ENCODE results near the gene AIM2.

Gene AIM2, protein sequence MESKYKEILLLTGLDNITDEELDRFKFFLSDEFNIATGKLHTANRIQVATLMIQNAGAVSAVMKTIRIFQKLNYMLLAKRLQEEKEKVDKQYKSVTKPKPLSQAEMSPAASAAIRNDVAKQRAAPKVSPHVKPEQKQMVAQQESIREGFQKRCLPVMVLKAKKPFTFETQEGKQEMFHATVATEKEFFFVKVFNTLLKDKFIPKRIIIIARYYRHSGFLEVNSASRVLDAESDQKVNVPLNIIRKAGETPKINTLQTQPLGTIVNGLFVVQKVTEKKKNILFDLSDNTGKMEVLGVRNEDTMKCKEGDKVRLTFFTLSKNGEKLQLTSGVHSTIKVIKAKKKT

DNA sequence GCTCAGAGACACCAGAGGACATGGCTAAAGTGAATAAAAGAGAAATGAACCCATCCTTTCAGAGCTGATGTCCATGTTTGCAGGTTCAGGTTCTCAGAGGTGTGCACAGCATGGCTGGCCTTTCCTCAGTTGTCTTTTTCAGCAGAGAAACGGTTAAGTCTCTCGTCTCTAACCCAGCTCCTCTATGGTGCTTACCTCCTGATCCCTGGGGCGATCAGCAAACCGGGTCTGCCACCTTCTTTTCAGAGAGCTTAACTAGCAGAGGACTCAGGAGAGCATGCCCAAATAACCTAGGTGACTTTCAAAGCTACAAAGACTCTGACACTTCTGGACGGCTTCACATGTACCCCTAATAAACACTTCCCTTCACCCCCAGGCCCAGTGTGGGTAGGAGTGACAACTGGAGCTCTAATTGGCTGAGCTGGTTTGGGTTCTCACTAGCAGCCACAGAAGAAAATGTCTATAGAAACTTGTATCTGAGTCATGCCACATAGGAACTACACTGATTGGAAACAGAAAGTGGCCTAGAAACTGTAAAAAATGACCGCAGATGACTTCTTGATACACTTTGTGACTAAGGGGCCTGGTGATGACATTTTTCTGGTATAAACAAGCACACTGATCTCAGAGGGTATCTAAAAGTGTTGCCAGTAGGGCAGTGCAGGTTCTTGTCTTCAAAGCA lies at the start of gene AIM2:
TSS of gene AIM2 (minus strand) at position 329 of the 682 bp plus-strand sequence. CDS start 3,267 bp downstream, outside the sequence.
- no peak within 1 kb of the TSS for H3K4me3 ChIP-seq (ENCODE audit: low read depth, low read length)
- TF ChIP-seq, protein P1, sequence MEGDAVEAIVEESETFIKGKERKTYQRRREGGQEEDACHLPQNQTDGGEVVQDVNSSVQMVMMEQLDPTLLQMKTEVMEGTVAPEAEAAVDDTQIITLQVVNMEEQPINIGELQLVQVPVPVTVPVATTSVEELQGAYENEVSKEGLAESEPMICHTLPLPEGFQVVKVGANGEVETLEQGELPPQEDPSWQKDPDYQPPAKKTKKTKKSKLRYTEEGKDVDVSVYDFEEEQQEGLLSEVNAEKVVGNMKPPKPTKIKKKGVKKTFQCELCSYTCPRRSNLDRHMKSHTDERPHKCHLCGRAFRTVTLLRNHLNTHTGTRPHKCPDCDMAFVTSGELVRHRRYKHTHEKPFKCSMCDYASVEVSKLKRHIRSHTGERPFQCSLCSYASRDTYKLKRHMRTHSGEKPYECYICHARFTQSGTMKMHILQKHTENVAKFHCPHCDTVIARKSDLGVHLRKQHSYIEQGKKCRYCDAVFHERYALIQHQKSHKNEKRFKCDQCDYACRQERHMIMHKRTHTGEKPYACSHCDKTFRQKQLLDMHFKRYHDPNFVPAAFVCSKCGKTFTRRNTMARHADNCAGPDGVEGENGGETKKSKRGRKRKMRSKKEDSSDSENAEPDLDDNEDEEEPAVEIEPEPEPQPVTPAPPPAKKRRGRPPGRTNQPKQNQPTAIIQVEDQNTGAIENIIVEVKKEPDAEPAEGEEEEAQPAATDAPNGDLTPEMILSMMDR (IDR thresholded peaks at IDR 0.05; ENCODE audit: insufficient read depth, low read length, missing control alignments): no peak

DNA sequence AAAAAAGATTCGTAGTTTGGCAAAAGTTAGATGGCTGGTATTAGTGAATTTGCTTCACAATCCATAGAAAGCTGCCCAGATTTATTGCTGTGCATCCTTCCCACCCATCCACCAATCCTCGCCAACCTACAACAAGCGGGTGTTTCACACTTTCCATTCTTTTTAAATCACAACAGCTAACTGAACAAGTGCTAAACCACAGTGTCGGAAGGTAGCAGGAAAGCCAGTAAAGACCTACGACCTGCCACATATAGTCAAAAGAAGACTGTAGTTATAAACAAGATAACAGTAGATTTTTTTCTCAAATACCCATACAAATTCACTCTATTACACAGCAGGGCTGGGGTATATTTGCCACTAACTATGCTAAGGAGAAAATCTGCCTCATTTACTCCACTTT lies 47.0 kb upstream of the AIM2 start:
- no peak overlapping the region for H3K4me3 ChIP-seq (ENCODE audit: low read depth, low read length)
- TF ChIP-seq, protein P1 (IDR thresholded peaks at IDR 0.05; ENCODE audit: insufficient read depth, low read length, missing control alignments): no peak
- POLR2A ChIA-PET: no interaction called here
- CTCF ChIA-PET: interaction anchor here (1.0 to 2.2 kb wide), 2 partner anchors 10 to 73 kb away, joined by 3 to 15 read pairs; no protein-coding TSS in a partner anchor
- DNase-seq (ENCODE audit: low read depth, low spot score): no peak

More for the DNA sequence above, at the start of gene AIM2:
- no peak for DNase-seq (ENCODE audit: low read depth, low spot score)
- CTCF ChIA-PET: interaction anchor here (1.2 to 2.2 kb wide), 2 partner anchors 77 to 872 kb away, joined by 3 to 12 read pairs; no protein-coding TSS in a partner anchor
- POLR2A ChIA-PET: no interaction called here

GRCh38 chr1:159122005-159122621 lies 45.5 kb upstream of the AIM2 start:
- no peak for DNase-seq (ENCODE audit: low read depth, low spot score)
- ChIA-PET POLR2A (no interaction called here), CTCF (interaction anchor here (1.5 to 2.2 kb wide), 3 partner anchors 11 to 89 kb away, joined by 3 to 15 read pairs (median 8); no protein-coding TSS in a partner anchor)
- TF ChIP-seq, protein P1 (IDR thresholded peaks at IDR 0.05; ENCODE audit: insufficient read depth, low read length, missing control alignments): no peak
- H3K4me3 ChIP-seq (ENCODE audit: low read depth, low read length): no peak overlapping the region

GRCh38 chr1:159121526-159121925 lies 45.0 kb upstream of the AIM2 start:
- ChIA-PET CTCF (interaction anchor here (1.5 to 2.1 kb wide), 2 partner anchors 11 to 89 kb away, joined by 3 to 8 read pairs; no protein-coding TSS in a partner anchor), POLR2A (no interaction called here)
- no peak overlapping the region for H3K4me3 ChIP-seq (ENCODE audit: low read depth, low read length)
- no peak for DNase-seq (ENCODE audit: low read depth, low spot score)
- TF ChIP-seq, protein P1 (IDR thresholded peaks at IDR 0.05; ENCODE audit: insufficient read depth, low read length, missing control alignments): no peak

DNA sequence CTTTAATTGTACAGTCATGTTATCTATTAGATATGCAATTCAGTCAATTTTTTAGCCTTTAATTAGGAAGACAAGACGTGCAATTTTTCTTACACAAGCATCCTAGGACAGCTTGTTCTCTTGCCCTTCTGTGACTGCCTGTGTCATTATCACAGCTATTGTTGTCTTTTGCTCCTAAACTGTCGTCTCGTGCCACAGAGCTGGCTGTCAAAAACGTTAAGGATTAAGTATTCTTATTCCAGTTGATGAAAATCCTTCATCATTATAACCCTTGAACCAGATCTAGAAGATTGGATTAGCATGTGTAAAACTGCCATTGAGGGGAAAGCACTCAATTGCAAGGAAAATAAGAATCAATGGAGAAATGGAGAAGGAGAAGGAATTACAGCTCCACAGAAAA lies 43.8 kb upstream of the AIM2 start:
- H3K4me3 ChIP-seq (ENCODE audit: low read depth, low read length): no peak overlapping the region
- ChIA-PET CTCF (interaction anchor here (2.1 kb wide), 1 partner anchor 12 kb away, joined by 8 read pairs; no protein-coding TSS in a partner anchor), POLR2A (no interaction called here)
- DNase-seq (ENCODE audit: low read depth, low spot score): no peak
- TF ChIP-seq, protein P1 (IDR thresholded peaks at IDR 0.05; ENCODE audit: insufficient read depth, low read length, missing control alignments): no peak
